Measurements from ENCODE around the gene SOS2.
A peak's percentile ranks its signal among the peaks of the same experiment; 100 is the strongest.
"Not testable (repeated sequence)": the region's sequence is repeated elsewhere in the genome, so short reads cannot be mapped to it uniquely, and the experiment has no call there.

The SOS2 gene

GRCh38 chr14:50083467-50084337 lies 147.7 kb downstream of the SOS2 start:
- no peak for DNase-seq

- DNase-seq = no peak
These were observed 148.5 kb downstream of the SOS2 start for GRCh38 chr14:50082784-50083466.

GRCh38 chr14:50082308-50082742 lies 149.1 kb downstream of the SOS2 start:
- DNase-seq = no peak

- DNase-seq = not testable (repeated sequence)
These were observed 152.3 kb downstream of the SOS2 start for GRCh38 chr14:50079103-50079502.

- DNase-seq = not testable (repeated sequence)
These were observed 157.7 kb downstream of the SOS2 start for GRCh38 chr14:50073663-50074062.

- no peak for DNase-seq
These were observed 159.0 kb downstream of the SOS2 start for GRCh38 chr14:50072395-50072794.

GRCh38 chr14:50070840-50071548 lies 160.4 kb downstream of the SOS2 start:
- no peak for DNase-seq

- DNase-seq = no peak
These were observed 161.1 kb downstream of the SOS2 start for GRCh38 chr14:50070230-50070629.

- DNase-seq = no peak
These were observed 162.1 kb downstream of the SOS2 start for GRCh38 chr14:50069325-50069724.

GRCh38 chr14:50068496-50068895 lies 162.9 kb downstream of the SOS2 start:
- no peak for DNase-seq

- DNase-seq = peak; percentile 4
These were observed 163.5 kb downstream of the SOS2 start for GRCh38 chr14:50067723-50068495.

Data from COR-L47 (cell line).